Measurements from ENCODE around the gene ATL1.

- TF ChIP-seq ARNT (IDR thresholded peaks at IDR 0.05) (no peak), SP1 (IDR thresholded peaks at IDR 0.05) (no peak), FOXK2 (IDR thresholded peaks at IDR 0.05) (no peak)
Measured at GRCh38 chr14:50523271-50524041, 36.5 kb upstream of the ATL1 start.

Data from HEK293T (cell line).